Thyroid gland (tissue), 4 donors: ENCODE results near the gene OTULIN. TPM values are rescaled to one million over a fixed set of nuclear protein-coding genes. Genes with fewer than 3 reads are reported as not detected.

Experiments
- DNase-seq, 2 donors: peaks; one replicate each; pipeline ENCODE4 v3.0.0-alpha.2; 2019
- H3K27ac ChIP-seq, 3 donors: fragments of 200-600 bp; sonication (generic); 1 replicate in 2 of 3; 2 replicates in 1 of 3; pipeline ENCODE4 v1.5.1; 2016 to 2019; ENCODE audit warnings: mild to moderate bottlenecking in 1 of 3, moderate library complexity in 1 of 3
- H3K27me3 ChIP-seq: fragments of 200-600 bp; sonication (generic); one replicate; pipeline ENCODE4 v1.5.1; 2019
- H3K36me3 ChIP-seq, 2 donors: fragments of 200-600 bp; sonication (generic); one replicate each; pipeline ENCODE4 v1.5.1; 2016 to 2019
- H3K4me1 ChIP-seq, 2 donors: fragments of 200-600 bp; sonication (generic); one replicate each; pipeline ENCODE4 v1.5.1; 2017 to 2019
- H3K4me3 ChIP-seq, 3 donors: fragments of 200-600 bp; sonication (generic); replicated peaks in 1 of 3; 1 replicate in 2 of 3; 2 replicates in 1 of 3; pipeline ENCODE4 v1.5.1; 2016; ENCODE audit warnings: mild to moderate bottlenecking in 1 of 3
- H3K9me3 ChIP-seq: fragments of 200-600 bp; sonication (generic); one replicate; pipeline ENCODE4 v1.5.1; 2017
- POLR2A ChIP-seq, 2 donors: fragments of 450-650 bp; IDR thresholded peaks; one replicate each; pipeline ENCODE4 v1.6.1; 2017; ENCODE audit warnings: antibody characterized with exemption in 2 of 2, mild to moderate bottlenecking in 2 of 2, moderate library complexity in 1 of 2
- WGBS, 2 donors: methylation state at CpG; one replicate each; pipeline ENCODE4 v1.1.5; 2017; 5-methylcytosine and 5-hydroxymethylcytosine counted together
- intact Hi-C: fragments of 100-400 bp; cut with DNase I; formaldehyde crosslinking; loops from one replicate; pipeline ENCODE4 v1.15.1; 2023
- total RNA-seq, 4 donors: library from RNA; depleted of rRNA; stranded (reverse); fragments of >200 nt; gene quantifications; one replicate each; pipeline ENCODE4 v1.2.3, GENCODE V29; 2016
- TF ChIP-seq, protein P1 (sequence below), 6 experiments: fragments of 200-600 bp in 3 of 6; fragments of 450-650 bp in 3 of 6; sonication (generic) in 3 of 6; IDR thresholded peaks; one replicate each; pipeline ENCODE4 v1.5.1; 2016 to 2019; ENCODE audit warnings: antibody characterized with exemption in 6 of 6, mild to moderate bottlenecking in 2 of 6, inconsistent platforms in 1 of 6, moderate library complexity in 1 of 6

The OTULIN gene
- total RNA-seq, 4 donors from 2014 or later, result 18.0 to 42.7 (median 30.7) TPM

DNA sequence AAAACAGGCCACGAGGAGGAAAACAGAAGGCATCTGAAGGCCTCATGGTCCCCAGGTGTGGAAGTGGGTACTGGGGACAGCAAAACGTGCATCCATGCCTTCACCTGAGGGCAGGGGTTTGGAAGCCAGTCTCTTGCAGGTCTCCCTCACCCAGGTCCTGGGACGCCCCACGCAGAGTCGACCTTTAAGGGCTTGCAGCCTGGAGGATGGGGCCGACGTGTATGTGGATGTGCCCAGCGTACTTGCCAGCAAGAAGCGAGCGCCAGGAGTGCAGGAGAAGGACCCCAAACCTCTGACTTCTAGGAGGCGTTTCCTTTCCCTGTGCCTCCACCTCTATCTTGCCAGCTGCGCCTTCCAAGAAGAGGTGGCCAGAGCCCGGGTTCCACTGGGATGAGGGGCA lies 65.9 kb downstream of the OTULIN start:
- Histone ChIP-seq H3K27ac (no peak overlapping the region), H3K9me3 (no peaks in the 10 kb centered on the region)

DNA sequence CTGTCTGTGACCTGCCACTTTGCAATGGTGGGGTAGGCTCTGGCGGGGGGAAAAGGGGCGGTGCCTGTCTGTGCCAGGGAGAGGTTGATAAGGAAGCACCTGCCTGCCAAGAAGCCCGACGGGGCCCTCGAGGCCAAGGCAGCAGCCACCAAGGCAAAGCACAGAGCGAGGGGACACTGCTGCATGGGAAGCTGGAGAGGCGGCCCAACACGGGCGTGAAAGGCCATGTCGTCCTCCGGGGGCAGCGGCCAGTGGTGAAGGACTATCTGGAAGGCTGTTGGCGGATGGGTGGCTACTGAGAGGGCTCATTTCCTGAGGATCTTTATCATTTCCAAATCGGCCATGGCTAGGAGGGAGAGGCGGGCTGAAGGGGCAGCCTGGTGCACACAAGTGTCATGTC lies 66.4 kb downstream of the OTULIN start:
- no peaks in the 10 kb centered on the region for H3K27me3 ChIP-seq
- H3K9me3 ChIP-seq, result no peaks in the 10 kb centered on the region
- 90 to 92% methylated on average over 14 to 15 of the region's 15 CpGs for WGBS, 2 donors
- no peak for DNase-seq
- no peaks in the 10 kb centered on the region for H3K4me1 ChIP-seq
- intact Hi-C loops, result loop anchor here (10.0 kb wide), 1 partner anchor 134 kb away; no protein-coding TSS in a partner anchor
- no peak for TF ChIP-seq POLR2A (IDR thresholded peaks at IDR 0.05)
- TF ChIP-seq, protein P1, sequence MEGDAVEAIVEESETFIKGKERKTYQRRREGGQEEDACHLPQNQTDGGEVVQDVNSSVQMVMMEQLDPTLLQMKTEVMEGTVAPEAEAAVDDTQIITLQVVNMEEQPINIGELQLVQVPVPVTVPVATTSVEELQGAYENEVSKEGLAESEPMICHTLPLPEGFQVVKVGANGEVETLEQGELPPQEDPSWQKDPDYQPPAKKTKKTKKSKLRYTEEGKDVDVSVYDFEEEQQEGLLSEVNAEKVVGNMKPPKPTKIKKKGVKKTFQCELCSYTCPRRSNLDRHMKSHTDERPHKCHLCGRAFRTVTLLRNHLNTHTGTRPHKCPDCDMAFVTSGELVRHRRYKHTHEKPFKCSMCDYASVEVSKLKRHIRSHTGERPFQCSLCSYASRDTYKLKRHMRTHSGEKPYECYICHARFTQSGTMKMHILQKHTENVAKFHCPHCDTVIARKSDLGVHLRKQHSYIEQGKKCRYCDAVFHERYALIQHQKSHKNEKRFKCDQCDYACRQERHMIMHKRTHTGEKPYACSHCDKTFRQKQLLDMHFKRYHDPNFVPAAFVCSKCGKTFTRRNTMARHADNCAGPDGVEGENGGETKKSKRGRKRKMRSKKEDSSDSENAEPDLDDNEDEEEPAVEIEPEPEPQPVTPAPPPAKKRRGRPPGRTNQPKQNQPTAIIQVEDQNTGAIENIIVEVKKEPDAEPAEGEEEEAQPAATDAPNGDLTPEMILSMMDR (IDR thresholded peaks at IDR 0.05), result no peak
- no peak overlapping the region for H3K4me3 ChIP-seq
- H3K27ac ChIP-seq, result no peak overlapping the region
- no peaks in the 10 kb centered on the region for H3K36me3 ChIP-seq

More for the DNA sequence above, 65.9 kb downstream of the OTULIN start:
- TF ChIP-seq, protein P1 (IDR thresholded peaks at IDR 0.05), result no peak
- TF ChIP-seq POLR2A (IDR thresholded peaks at IDR 0.05), result no peak
- Histone ChIP-seq H3K4me3 (no peak overlapping the region), H3K36me3 (no peaks in the 10 kb centered on the region), H3K4me1 (no peaks in the 10 kb centered on the region), H3K27me3 (no peaks in the 10 kb centered on the region)
- no peak for DNase-seq
- intact Hi-C loops, result loop anchor here (10.0 kb wide), 1 partner anchor 134 kb away; no protein-coding TSS in a partner anchor
- 93 to 94% methylated on average over 13 of the region's 13 CpGs for WGBS, 2 donors

- intact Hi-C loops, result loop anchor here (10.0 kb wide), 1 partner anchor 132 kb away; no protein-coding TSS in a partner anchor
These were observed 68.5 kb downstream of the OTULIN start for GRCh38 chr5:14732991-14733390.

GRCh38 chr5:14733661-14734060 lies 69.1 kb downstream of the OTULIN start:
- intact Hi-C loops, result loop anchor here (10.0 kb wide), 1 partner anchor 131 kb away; no protein-coding TSS in a partner anchor
- H3K27me3 ChIP-seq, result no peaks in the 10 kb centered on the region
- DNase-seq, result no peak
- no peaks in the 10 kb centered on the region for H3K9me3 ChIP-seq
- no peak for TF ChIP-seq POLR2A (IDR thresholded peaks at IDR 0.05)
- TF ChIP-seq, protein P1 (IDR thresholded peaks at IDR 0.05), result no peak
- H3K36me3 ChIP-seq, result no peaks in the 10 kb centered on the region
- WGBS, 2 donors, result 96 to 97% methylated on average over 16 of the region's 16 CpGs
- no peaks in the 10 kb centered on the region for H3K4me1 ChIP-seq
- no peak overlapping the region for H3K4me3 ChIP-seq
- H3K27ac ChIP-seq, result no peak overlapping the region

More at GRCh38 chr5:14732991-14733390, 68.5 kb downstream of the OTULIN start:
- Histone ChIP-seq H3K9me3 (no peaks in the 10 kb centered on the region), H3K4me1 (no peaks in the 10 kb centered on the region), H3K27me3 (no peaks in the 10 kb centered on the region), H3K36me3 (no peaks in the 10 kb centered on the region), H3K4me3 (no peak overlapping the region), H3K27ac (no peak overlapping the region)
- TF ChIP-seq, protein P1 (IDR thresholded peaks at IDR 0.05), result no peak
- no peak for TF ChIP-seq POLR2A (IDR thresholded peaks at IDR 0.05)
- DNase-seq, result no peak
- WGBS, 2 donors, result 95 to 100% methylated on average over 6 of the region's 6 CpGs

GRCh38 chr5:14734396-14734795 lies 69.9 kb downstream of the OTULIN start:
- Histone ChIP-seq H3K4me3 (no peak overlapping the region), H3K27ac (no peak overlapping the region), H3K27me3 (no peaks in the 10 kb centered on the region), H3K4me1 (peaks cover 0 to 5% of the 10 kb centered on the region in 2 donors), H3K36me3 (no peaks in the 10 kb centered on the region), H3K9me3 (no peaks in the 10 kb centered on the region)
- intact Hi-C loops, result loop anchor here (10.0 kb wide), 1 partner anchor 130 kb away; no protein-coding TSS in a partner anchor
- WGBS, 2 donors, result 91 to 92% methylated on average over 13 of the region's 13 CpGs
- DNase-seq, result no peak
- TF ChIP-seq, protein P1 (IDR thresholded peaks at IDR 0.05), result no peak
- no peak for TF ChIP-seq POLR2A (IDR thresholded peaks at IDR 0.05)
